ENCODE data around the gene MAN2A1. TPM values are rescaled to one million over a fixed set of nuclear protein-coding genes. Genes with fewer than 3 reads are reported as not detected.
"Not testable (repeated sequence)": the region's sequence is repeated elsewhere in the genome, so short reads cannot be mapped to it uniquely, and the experiment has no call there.

MAN2A1 gene
- polyA plus RNA-seq, 6 donors from 2014 or later, result 8.4 to 20.6 (median 17.1) TPM

- H3K36me3 Mint-ChIP-seq, result peaks cover 16 to 37% of the 10 kb centered on the region in 2 donors
These were observed 141.3 kb downstream of the MAN2A1 start for GRCh38 chr5:109830955-109831502.

GRCh38 chr5:109832207-109833188 is 142.8 kb downstream of the MAN2A1 start:
- H3K9me3 Mint-ChIP-seq; H3K4me1 Mint-ChIP-seq; H3K27me3 Mint-ChIP-seq; H3K4me3 Mint-ChIP-seq; ATAC-seq (ENCODE audit: low read depth in 2 of 2); DNase-seq: not testable (repeated sequence)
- H3K36me3 Mint-ChIP-seq, result peaks cover 8 to 37% of the 10 kb centered on the region in 2 donors
- peak overlapping the region in 1 of 6 donors; percentile 30 for H3K27ac Mint-ChIP-seq

More at GRCh38 chr5:109830955-109831502, 141.3 kb downstream of the MAN2A1 start:
- Mint-ChIP-seq H3K27ac (peak overlapping the region in 1 of 6 donors; percentile 20), H3K27me3 (no peaks in the 10 kb centered on the region), H3K4me3 (no peak overlapping the region), H3K9me3 (peaks cover 0 to 4% (median 0%) of the 10 kb centered on the region in 7 donors), H3K4me1 (peaks cover 0 to 4% (median 0%) of the 10 kb centered on the region in 3 donors)
- DNase-seq (no peak), ATAC-seq (ENCODE audit: low read depth in 2 of 2) (no peak)

- H3K9me3 Mint-ChIP-seq, result peaks cover 0 to 4% (median 0%) of the 10 kb centered on the region in 7 donors
- H3K4me1 Mint-ChIP-seq, result peaks cover 0 to 4% (median 0%) of the 10 kb centered on the region in 3 donors
- no peak overlapping the region for H3K27ac Mint-ChIP-seq
- H3K4me3 Mint-ChIP-seq, result no peak overlapping the region
- H3K27me3 Mint-ChIP-seq, result no peaks in the 10 kb centered on the region
- H3K36me3 Mint-ChIP-seq, result peaks cover 8 to 40% of the 10 kb centered on the region in 2 donors
- ATAC-seq (ENCODE audit: low read depth in 2 of 2), result no peak
- DNase-seq, result no peak
These were observed 144.2 kb downstream of the MAN2A1 start for GRCh38 chr5:109833946-109834345.

GRCh38 chr5:109836280-109836679 is 146.6 kb downstream of the MAN2A1 start:
- H3K36me3 Mint-ChIP-seq, result peaks cover 11 to 47% of the 10 kb centered on the region in 2 donors
- H3K27ac Mint-ChIP-seq, result no peak overlapping the region
- DNase-seq (no peak), ATAC-seq (ENCODE audit: low read depth in 2 of 2) (no peak)
- peaks cover 0 to under 1% (median 0%) of the 10 kb centered on the region in 3 donors for H3K4me1 Mint-ChIP-seq
- H3K27me3 Mint-ChIP-seq, result no peaks in the 10 kb centered on the region
- peaks cover 0 to 4% (median 0%) of the 10 kb centered on the region in 7 donors for H3K9me3 Mint-ChIP-seq
- no peak overlapping the region for H3K4me3 Mint-ChIP-seq

- Mint-ChIP-seq H3K9me3 (peaks cover 0 to 4% (median 0%) of the 10 kb centered on the region in 7 donors), H3K36me3 (peaks cover 13 to 48% of the 10 kb centered on the region in 2 donors), H3K4me1 (no peaks in the 10 kb centered on the region), H3K27ac (peak overlapping the region in 1 of 6 donors; percentile 72), H3K27me3 (no peaks in the 10 kb centered on the region), H3K4me3 (no peak overlapping the region)
- DNase-seq (no peak), ATAC-seq (ENCODE audit: low read depth in 2 of 2) (no peak)
These were observed 147.6 kb downstream of the MAN2A1 start for GRCh38 chr5:109837231-109837861.

GRCh38 chr5:109838157-109838556 is 148.4 kb downstream of the MAN2A1 start:
- Mint-ChIP-seq H3K27me3 (no peaks in the 10 kb centered on the region), H3K9me3 (peaks cover 0 to 4% (median 0%) of the 10 kb centered on the region in 7 donors), H3K4me3 (no peak overlapping the region), H3K4me1 (no peaks in the 10 kb centered on the region), H3K27ac (no peak overlapping the region), H3K36me3 (peaks cover 16 to 52% of the 10 kb centered on the region in 2 donors)
- DNase-seq (no peak), ATAC-seq (ENCODE audit: low read depth in 2 of 2) (no peak)

- ATAC-seq (ENCODE audit: low read depth in 2 of 2) (no peak), DNase-seq (no peak)
- no peaks in the 10 kb centered on the region for H3K9me3 Mint-ChIP-seq
- H3K4me3 Mint-ChIP-seq, result no peak overlapping the region
- no peaks in the 10 kb centered on the region for H3K27me3 Mint-ChIP-seq
- H3K4me1 Mint-ChIP-seq, result no peaks in the 10 kb centered on the region
- peaks cover 44 to 65% of the 10 kb centered on the region in 2 donors for H3K36me3 Mint-ChIP-seq
- no peak overlapping the region for H3K27ac Mint-ChIP-seq
These were observed 154.4 kb downstream of the MAN2A1 start for GRCh38 chr5:109844148-109844547.

GRCh38 chr5:109844695-109845094 is 155.0 kb downstream of the MAN2A1 start:
- ATAC-seq (ENCODE audit: low read depth in 2 of 2) (no peak), DNase-seq (no peak)
- Mint-ChIP-seq H3K4me3 (no peak overlapping the region), H3K9me3 (no peaks in the 10 kb centered on the region), H3K27ac (no peak overlapping the region), H3K4me1 (no peaks in the 10 kb centered on the region), H3K27me3 (no peaks in the 10 kb centered on the region), H3K36me3 (peaks cover 50 to 66% of the 10 kb centered on the region in 2 donors)

GRCh38 chr5:109848130-109848529 is 158.4 kb downstream of the MAN2A1 start:
- ATAC-seq (ENCODE audit: low read depth in 2 of 2) (no peak), DNase-seq (no peak)
- Mint-ChIP-seq H3K4me3 (no peak overlapping the region), H3K27me3 (no peaks in the 10 kb centered on the region), H3K4me1 (no peaks in the 10 kb centered on the region), H3K27ac (peak overlapping the region in 2 of 6 donors; percentile 3 to 9), H3K36me3 (peaks cover 46 to 67% of the 10 kb centered on the region in 2 donors), H3K9me3 (no peaks in the 10 kb centered on the region)

GRCh38 chr5:109849478-109850088 is 159.9 kb downstream of the MAN2A1 start:
- peaks cover 42 to 60% of the 10 kb centered on the region in 2 donors for H3K36me3 Mint-ChIP-seq
- DNase-seq (no peak), ATAC-seq (ENCODE audit: low read depth in 2 of 2) (no peak)
- H3K4me1 Mint-ChIP-seq, result no peaks in the 10 kb centered on the region
- H3K9me3 Mint-ChIP-seq, result no peaks in the 10 kb centered on the region
- peak overlapping the region in 4 of 6 donors; percentile 8 to 86 (median 46) for H3K27ac Mint-ChIP-seq
- no peak overlapping the region for H3K4me3 Mint-ChIP-seq
- H3K27me3 Mint-ChIP-seq, result no peaks in the 10 kb centered on the region

- Mint-ChIP-seq H3K27me3 (no peaks in the 10 kb centered on the region), H3K27ac (no peak overlapping the region), H3K4me3 (no peak overlapping the region), H3K9me3 (no peaks in the 10 kb centered on the region), H3K36me3 (peaks cover 50 to 59% of the 10 kb centered on the region in 2 donors), H3K4me1 (no peaks in the 10 kb centered on the region)
- ATAC-seq (ENCODE audit: low read depth in 2 of 2), result no peak
- DNase-seq, result no peak
These were observed 162.8 kb downstream of the MAN2A1 start for GRCh38 chr5:109852371-109853155.

- no peak for ATAC-seq (ENCODE audit: low read depth in 2 of 2)
- Mint-ChIP-seq H3K27me3 (no peaks in the 10 kb centered on the region), H3K27ac (no peak overlapping the region), H3K4me3 (no peak overlapping the region), H3K9me3 (no peaks in the 10 kb centered on the region), H3K36me3 (peaks cover 50 to 53% of the 10 kb centered on the region in 2 donors), H3K4me1 (no peaks in the 10 kb centered on the region)
- DNase-seq, result no peak
These were observed 163.7 kb downstream of the MAN2A1 start for GRCh38 chr5:109853377-109853776.
